ENCODE results near the gene PTPRF. TPM values are rescaled to one million over a fixed set of nuclear protein-coding genes. Genes with fewer than 3 reads are reported as not detected.
A peak's percentile ranks its signal among the peaks of the same experiment; 100 is the strongest.

Gene PTPRF
- total RNA-seq, 2 experiments from 2014 or later = 2.1 to 2.4 TPM

GRCh38 chr1:43570715-43571114 lies 40.0 kb downstream of the PTPRF start:
- no peak overlapping the region for H3K4me3 Mint-ChIP-seq
- POLR2A ChIA-PET = no interaction called here
- H3K27ac Mint-ChIP-seq = no peak overlapping the region
- CTCF ChIA-PET = no interaction called here
- no peaks in the 10 kb centered on the region for H3K36me3 Mint-ChIP-seq (ENCODE audit: low read depth)
- peaks cover 1% of the 10 kb centered on the region for H3K4me1 Mint-ChIP-seq
- H3K27me3 Mint-ChIP-seq = peaks cover 8% of the 10 kb centered on the region
- no peaks in the 10 kb centered on the region for H3K9me3 Mint-ChIP-seq
- DNase-seq = no peak

GRCh38 chr1:43572084-43572483 lies 41.4 kb downstream of the PTPRF start:
- Mint-ChIP-seq H3K4me3 (no peak overlapping the region), H3K36me3 (ENCODE audit: low read depth) (no peaks in the 10 kb centered on the region), H3K9me3 (no peaks in the 10 kb centered on the region), H3K27me3 (no peaks in the 10 kb centered on the region), H3K27ac (no peak overlapping the region), H3K4me1 (no peaks in the 10 kb centered on the region)
- CTCF ChIA-PET = no interaction called here
- DNase-seq = no peak
- POLR2A ChIA-PET = no interaction called here

GRCh38 chr1:43572538-43572937 lies 41.9 kb downstream of the PTPRF start:
- no peaks in the 10 kb centered on the region for H3K9me3 Mint-ChIP-seq
- ChIA-PET POLR2A (no interaction called here), CTCF (no interaction called here)
- no peak overlapping the region for H3K4me3 Mint-ChIP-seq
- H3K36me3 Mint-ChIP-seq (ENCODE audit: low read depth) = no peaks in the 10 kb centered on the region
- H3K27me3 Mint-ChIP-seq = no peaks in the 10 kb centered on the region
- H3K4me1 Mint-ChIP-seq = no peaks in the 10 kb centered on the region
- DNase-seq = no peak
- H3K27ac Mint-ChIP-seq = no peak overlapping the region

GRCh38 chr1:43573066-43573800 lies 42.5 kb downstream of the PTPRF start:
- Mint-ChIP-seq H3K4me1 (no peaks in the 10 kb centered on the region), H3K27ac (no peak overlapping the region), H3K27me3 (no peaks in the 10 kb centered on the region), H3K4me3 (no peak overlapping the region), H3K36me3 (ENCODE audit: low read depth) (no peaks in the 10 kb centered on the region), H3K9me3 (no peaks in the 10 kb centered on the region)
- ChIA-PET POLR2A (no interaction called here), CTCF (interaction anchor here (0.6 kb wide), 1 partner anchor 19 kb away, joined by 3 read pairs; no protein-coding TSS in a partner anchor)
- no peak for DNase-seq

- DNase-seq = no peak
- H3K27ac Mint-ChIP-seq = no peak overlapping the region
- no peak overlapping the region for H3K4me3 Mint-ChIP-seq
- ChIA-PET CTCF (no interaction called here), POLR2A (no interaction called here)
- no peaks in the 10 kb centered on the region for H3K4me1 Mint-ChIP-seq
- H3K9me3 Mint-ChIP-seq = no peaks in the 10 kb centered on the region
- no peaks in the 10 kb centered on the region for H3K36me3 Mint-ChIP-seq (ENCODE audit: low read depth)
- H3K27me3 Mint-ChIP-seq = no peaks in the 10 kb centered on the region
These were observed 45.8 kb downstream of the PTPRF start for GRCh38 chr1:43576521-43576920.

GRCh38 chr1:43577655-43578542 lies 47.2 kb downstream of the PTPRF start:
- DNase-seq = no peak
- ChIA-PET POLR2A (no interaction called here), CTCF (interaction anchor here (1.4 kb wide), 1 partner anchor 24 kb away, joined by 4 read pairs; no protein-coding TSS in a partner anchor)
- no peaks in the 10 kb centered on the region for H3K9me3 Mint-ChIP-seq
- H3K27ac Mint-ChIP-seq = no peak overlapping the region
- no peaks in the 10 kb centered on the region for H3K27me3 Mint-ChIP-seq
- H3K4me1 Mint-ChIP-seq = peaks cover 7% of the 10 kb centered on the region
- no peaks in the 10 kb centered on the region for H3K36me3 Mint-ChIP-seq (ENCODE audit: low read depth)
- H3K4me3 Mint-ChIP-seq = no peak overlapping the region

GRCh38 chr1:43580039-43580438 lies 49.4 kb downstream of the PTPRF start:
- POLR2A ChIA-PET = no interaction called here
- H3K4me3 Mint-ChIP-seq = no peak overlapping the region
- H3K36me3 Mint-ChIP-seq (ENCODE audit: low read depth) = no peaks in the 10 kb centered on the region
- H3K9me3 Mint-ChIP-seq = no peaks in the 10 kb centered on the region
- peaks cover 8% of the 10 kb centered on the region for H3K4me1 Mint-ChIP-seq
- no peak overlapping the region for H3K27ac Mint-ChIP-seq
- H3K27me3 Mint-ChIP-seq = no peaks in the 10 kb centered on the region
- CTCF ChIA-PET = no interaction called here
- DNase-seq = no peak

- Mint-ChIP-seq H3K27me3 (no peaks in the 10 kb centered on the region), H3K36me3 (ENCODE audit: low read depth) (no peaks in the 10 kb centered on the region), H3K4me1 (peaks cover 8% of the 10 kb centered on the region), H3K27ac (no peak overlapping the region), H3K4me3 (no peak overlapping the region), H3K9me3 (no peaks in the 10 kb centered on the region)
- peak; percentile 33 for DNase-seq
- ChIA-PET CTCF (no interaction called here), POLR2A (no interaction called here)
These were observed 51.5 kb downstream of the PTPRF start for GRCh38 chr1:43582162-43582566.

- Mint-ChIP-seq H3K4me1 (peaks cover 8% of the 10 kb centered on the region), H3K9me3 (no peaks in the 10 kb centered on the region), H3K27me3 (no peaks in the 10 kb centered on the region), H3K36me3 (ENCODE audit: low read depth) (no peaks in the 10 kb centered on the region), H3K4me3 (no peak overlapping the region), H3K27ac (no peak overlapping the region)
- no peak for DNase-seq
- CTCF ChIA-PET = no interaction called here
- POLR2A ChIA-PET = no interaction called here
These were observed 52.4 kb downstream of the PTPRF start for GRCh38 chr1:43583058-43583457.

GRCh38 chr1:43584204-43584603 lies 53.5 kb downstream of the PTPRF start:
- Mint-ChIP-seq H3K4me1 (peaks cover 8% of the 10 kb centered on the region), H3K4me3 (no peak overlapping the region), H3K27ac (no peak overlapping the region), H3K27me3 (no peaks in the 10 kb centered on the region), H3K9me3 (no peaks in the 10 kb centered on the region), H3K36me3 (ENCODE audit: low read depth) (no peaks in the 10 kb centered on the region)
- no peak for DNase-seq
- POLR2A ChIA-PET = no interaction called here
- CTCF ChIA-PET = no interaction called here

- CTCF ChIA-PET = no interaction called here
- DNase-seq = no peak
These were observed 54.9 kb downstream of the PTPRF start for GRCh38 chr1:43585557-43585956.

GRCh38 chr1:43586136-43586731 lies 55.6 kb downstream of the PTPRF start:
- no peak overlapping the region for H3K27ac Mint-ChIP-seq

More at GRCh38 chr1:43585557-43585956, 54.9 kb downstream of the PTPRF start:
- peaks cover 8% of the 10 kb centered on the region for H3K4me1 Mint-ChIP-seq
- H3K9me3 Mint-ChIP-seq = no peaks in the 10 kb centered on the region
- H3K27ac Mint-ChIP-seq = no peak overlapping the region
- POLR2A ChIA-PET = no interaction called here
- no peaks in the 10 kb centered on the region for H3K27me3 Mint-ChIP-seq
- no peak overlapping the region for H3K4me3 Mint-ChIP-seq
- no peaks in the 10 kb centered on the region for H3K36me3 Mint-ChIP-seq (ENCODE audit: low read depth)

GRCh38 chr1:43587001-43587400 lies 56.3 kb downstream of the PTPRF start:
- H3K27ac Mint-ChIP-seq = no peak overlapping the region
- CTCF ChIA-PET = no interaction called here
- DNase-seq = no peak
- no peaks in the 10 kb centered on the region for H3K27me3 Mint-ChIP-seq
- H3K9me3 Mint-ChIP-seq = no peaks in the 10 kb centered on the region
- no peak overlapping the region for H3K4me3 Mint-ChIP-seq
- peaks cover 7% of the 10 kb centered on the region for H3K4me1 Mint-ChIP-seq
- no peaks in the 10 kb centered on the region for H3K36me3 Mint-ChIP-seq (ENCODE audit: low read depth)
- POLR2A ChIA-PET = no interaction called here

More at GRCh38 chr1:43586136-43586731, 55.6 kb downstream of the PTPRF start:
- H3K4me1 Mint-ChIP-seq = peaks cover 8% of the 10 kb centered on the region
- no peaks in the 10 kb centered on the region for H3K36me3 Mint-ChIP-seq (ENCODE audit: low read depth)
- DNase-seq = no peak
- ChIA-PET CTCF (no interaction called here), POLR2A (no interaction called here)
- no peaks in the 10 kb centered on the region for H3K27me3 Mint-ChIP-seq
- H3K4me3 Mint-ChIP-seq = no peak overlapping the region
- no peaks in the 10 kb centered on the region for H3K9me3 Mint-ChIP-seq

Data from activated CD4-positive, alpha-beta memory T cell treated with anti-CD3 and anti-CD28 coated beads, Interleukin-2, amount 10 ng/mL, durations not matched to agents 7 days and 5 days (primary cell).